ENCODE data around the gene CPA1.
"Not testable (repeated sequence)": the region's sequence is repeated elsewhere in the genome, so short reads cannot be mapped to it uniquely, and the experiment has no call there.

CPA1 gene

DNA sequence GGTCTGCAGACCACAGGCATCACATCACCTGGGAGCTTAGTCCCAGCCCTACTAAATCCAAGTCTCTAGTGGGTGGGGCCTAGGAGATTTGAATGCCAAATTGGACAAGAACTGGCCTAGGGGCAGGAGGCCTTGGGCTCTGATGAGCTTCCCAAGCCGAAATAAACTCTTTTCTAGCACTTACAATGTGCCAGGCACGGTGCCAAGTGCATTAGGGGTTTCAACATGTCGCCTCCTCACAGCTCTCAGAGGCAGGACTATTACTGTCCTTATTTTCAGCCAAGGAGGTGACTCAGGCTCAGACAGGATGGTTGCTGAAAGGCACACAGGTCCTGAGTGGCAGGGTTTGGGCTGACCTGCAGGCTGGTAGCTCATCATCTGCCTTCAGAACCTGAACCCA, 9.2 kb upstream of the CPA1 start:
- DNase-seq (ENCODE audit: low read depth in 2 of 3, low spot score in 2 of 3) = no peak

DNA sequence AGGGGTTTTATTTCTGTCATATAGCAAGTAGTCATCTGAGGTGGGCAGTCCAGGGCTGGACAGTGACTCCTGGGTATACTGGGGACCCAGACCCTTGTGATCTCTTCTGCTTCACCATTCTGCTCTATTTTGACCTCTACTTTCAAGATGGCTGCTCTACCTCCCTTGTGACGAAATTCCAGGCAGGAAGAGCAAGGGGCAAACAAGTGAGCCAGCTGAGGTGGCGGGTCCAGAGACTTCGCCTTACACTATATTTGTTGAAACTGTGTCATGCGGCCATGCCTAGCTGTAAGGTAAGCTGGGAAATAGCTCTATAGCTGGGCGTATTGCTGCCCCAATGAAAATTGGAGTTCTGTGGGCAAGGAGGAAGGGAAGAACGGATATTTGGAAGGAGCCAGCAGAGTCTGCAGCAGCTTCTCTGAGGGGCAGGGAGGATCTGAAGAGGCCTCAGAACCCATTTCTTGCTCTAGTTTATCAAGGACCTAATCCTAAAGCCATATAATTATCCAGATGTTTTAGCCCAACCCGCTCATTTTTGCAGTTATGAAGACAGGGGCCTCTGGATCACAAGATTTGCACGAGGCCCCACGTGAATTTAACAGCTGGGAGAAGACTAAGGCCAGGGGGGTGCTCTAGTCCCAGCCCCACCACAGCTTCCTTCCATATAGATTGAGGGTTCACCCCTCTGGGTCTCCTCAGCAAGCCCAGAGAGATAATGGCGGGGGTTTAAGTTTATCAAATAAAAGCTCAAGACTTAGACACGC, 7.7 kb upstream of the CPA1 start:
- DNase-seq (ENCODE audit: low read depth in 2 of 3, low spot score in 2 of 3) = no peak

DNA sequence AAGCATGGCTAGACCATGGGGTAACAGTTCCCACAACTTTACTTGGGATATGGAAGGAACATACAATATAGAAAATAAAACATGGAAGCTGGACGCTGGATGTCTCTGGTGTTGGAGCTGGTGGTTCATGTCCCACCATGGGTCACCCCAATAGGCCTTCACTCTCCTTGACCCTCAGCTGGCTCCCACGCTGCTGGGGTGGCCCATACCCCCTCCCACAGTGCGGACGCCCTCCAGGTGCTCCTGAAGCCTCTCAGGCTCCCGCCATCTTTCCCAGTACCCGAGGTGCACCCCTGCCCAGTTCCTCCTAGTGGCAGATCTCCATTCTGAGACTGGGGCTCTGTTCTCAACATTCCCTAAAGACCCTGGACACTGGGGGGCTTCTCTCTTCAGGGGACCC, 5.8 kb upstream of the CPA1 start:
- DNase-seq (ENCODE audit: low read depth in 2 of 3, low spot score in 2 of 3) = no peak

DNA sequence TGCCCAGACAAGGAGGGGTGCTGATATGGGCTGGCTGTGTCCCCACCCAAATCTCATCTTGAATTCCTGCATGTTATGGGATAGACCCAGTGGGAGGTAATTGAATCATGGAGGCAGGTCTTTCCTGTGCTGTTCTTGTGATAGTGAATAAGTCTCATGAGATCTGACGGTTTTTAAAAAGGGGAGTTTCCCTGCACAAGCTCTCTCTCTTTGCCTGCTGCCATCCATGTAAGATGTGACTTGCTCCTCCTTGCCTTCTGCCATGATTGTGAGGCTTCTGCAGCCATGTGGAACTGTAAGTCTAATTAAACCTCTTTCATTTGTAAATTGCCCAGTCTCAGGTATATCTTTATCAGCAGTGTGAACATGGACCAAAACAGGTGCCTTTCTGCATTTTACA, 3.8 kb upstream of the CPA1 start:
- not testable (repeated sequence) for DNase-seq (ENCODE audit: low read depth in 2 of 3, low spot score in 2 of 3)

DNA sequence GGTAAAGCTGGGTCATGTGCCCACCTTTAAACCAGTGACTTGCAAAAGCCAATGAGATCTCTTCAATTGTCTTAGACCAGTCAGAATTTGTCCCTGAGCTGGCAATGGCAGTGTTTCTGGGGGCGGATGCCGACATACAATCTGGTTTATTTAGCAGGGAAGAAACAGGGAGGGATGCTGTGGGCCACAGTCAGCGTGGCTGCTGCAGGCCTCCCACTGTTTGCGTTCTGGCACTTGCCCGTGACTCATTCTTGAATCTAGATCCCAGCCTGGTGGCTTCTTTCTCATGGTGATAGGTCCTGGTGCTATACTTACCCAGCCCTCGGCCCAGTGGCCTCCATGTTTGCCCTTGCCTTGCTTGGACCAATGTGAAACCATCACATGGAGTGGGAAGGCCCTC, 3.1 kb upstream of the CPA1 start:
- DNase-seq (ENCODE audit: low read depth in 2 of 3, low spot score in 2 of 3) = no peak

DNA sequence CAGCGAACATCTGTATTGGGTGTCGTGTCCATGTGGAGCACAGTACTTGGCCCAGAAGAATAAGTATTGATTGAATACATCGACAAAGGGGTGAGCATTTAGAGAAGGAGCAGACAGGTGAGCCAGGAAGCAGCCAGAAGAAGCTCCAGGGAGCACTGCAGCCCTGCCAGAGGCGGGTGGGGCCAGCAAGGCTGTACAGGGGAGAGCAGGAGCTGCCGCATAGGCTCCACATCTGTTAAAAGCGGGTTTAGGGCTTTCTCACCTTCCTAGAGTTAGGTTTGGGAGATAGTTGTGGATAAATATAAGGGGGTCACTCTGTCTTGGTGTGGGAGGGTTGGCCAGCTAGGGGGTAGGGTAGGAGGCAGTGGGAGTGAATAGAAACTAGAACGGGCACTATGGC, 1.3 kb upstream of the CPA1 start:
- DNase-seq (ENCODE audit: low read depth in 2 of 3, low spot score in 2 of 3) = no peak

DNA sequence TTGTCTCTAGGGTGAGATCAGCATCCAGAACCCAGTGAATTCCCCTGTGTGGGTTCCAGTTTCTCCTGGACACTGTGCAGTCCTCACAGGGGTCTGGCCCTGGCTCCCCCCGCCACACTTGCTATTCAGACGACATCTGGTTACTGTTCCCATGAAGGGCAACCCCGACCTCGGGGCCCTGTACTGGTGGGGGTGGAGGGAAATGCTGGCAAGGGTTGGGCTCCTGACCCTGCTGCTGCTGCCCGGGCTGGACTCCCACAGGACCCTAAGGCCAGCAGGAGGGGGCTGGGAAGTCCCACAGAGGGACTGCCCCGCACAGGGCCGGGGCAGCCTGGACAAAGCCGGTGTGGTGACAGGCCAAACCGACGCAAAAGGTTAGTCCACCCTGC, 768 bp upstream of the CPA1 start:
- DNase-seq (ENCODE audit: low read depth in 2 of 3, low spot score in 2 of 3) = no peak

DNA sequence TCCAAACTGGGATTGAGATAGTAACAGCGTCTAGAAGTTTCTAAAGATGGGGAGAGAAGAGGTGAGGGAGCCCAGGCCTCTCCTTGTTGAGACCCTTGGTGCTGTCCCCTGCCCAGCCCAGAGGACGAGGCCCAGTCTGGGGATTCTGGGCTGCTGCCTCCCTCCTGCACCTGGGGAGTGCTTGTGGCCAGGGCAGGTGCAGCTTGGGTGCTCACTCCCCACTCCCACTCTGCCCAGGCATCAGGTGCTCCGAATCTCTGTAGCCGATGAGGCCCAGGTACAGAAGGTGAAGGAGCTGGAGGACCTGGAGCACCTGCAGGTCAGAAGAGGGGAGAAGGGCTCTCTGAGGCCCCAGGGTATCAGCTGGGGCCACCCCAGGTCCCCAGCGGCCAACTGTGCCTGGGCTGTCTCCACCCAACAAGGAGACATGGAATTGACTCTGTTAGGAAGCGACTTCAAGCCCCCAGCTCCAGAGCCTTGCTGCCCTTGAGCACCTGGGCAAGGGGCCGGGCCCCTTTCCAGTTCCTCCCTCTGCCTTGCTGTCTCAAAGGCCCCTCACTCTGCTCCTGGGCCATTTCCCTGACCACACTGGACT, 664 bp downstream of the CPA1 start:
- DNase-seq (ENCODE audit: low read depth in 2 of 3, low spot score in 2 of 3) = no peak

DNA sequence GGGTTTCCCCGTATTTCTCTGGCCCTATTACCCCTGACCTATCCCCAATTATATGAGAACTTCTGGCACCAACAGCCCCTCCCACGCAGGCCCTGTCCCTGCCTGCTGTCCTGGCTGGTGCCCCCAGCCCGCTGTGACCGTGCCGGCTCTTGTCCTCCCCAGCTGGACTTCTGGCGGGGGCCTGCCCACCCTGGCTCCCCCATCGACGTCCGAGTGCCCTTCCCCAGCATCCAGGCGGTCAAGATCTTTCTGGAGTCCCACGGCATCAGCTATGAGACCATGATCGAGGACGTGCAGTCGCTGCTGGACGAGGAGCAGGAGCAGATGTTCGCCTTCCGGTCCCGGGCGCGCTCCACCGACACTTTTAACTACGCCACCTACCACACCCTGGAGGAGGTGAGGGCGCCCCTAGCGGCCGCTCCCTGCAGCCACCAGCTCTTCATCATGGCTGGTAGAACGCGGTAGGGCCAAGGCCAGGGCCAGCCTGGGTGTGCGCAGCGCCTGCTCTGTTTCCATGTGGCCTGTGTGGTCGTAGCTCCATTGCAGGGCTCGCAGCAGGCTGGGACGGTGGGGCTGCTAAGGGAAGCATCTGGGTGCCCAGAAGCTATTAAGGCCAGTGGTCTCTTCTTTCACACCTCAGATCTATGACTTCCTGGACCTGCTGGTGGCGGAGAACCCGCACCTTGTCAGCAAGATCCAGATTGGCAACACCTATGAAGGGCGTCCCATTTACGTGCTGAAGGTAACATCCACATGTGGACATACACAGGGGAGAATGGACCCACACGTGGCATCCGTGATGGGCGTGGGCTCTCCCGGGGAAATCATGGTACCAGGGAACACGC, 1.4 kb downstream of the CPA1 start:
- DNase-seq (ENCODE audit: low read depth in 2 of 3, low spot score in 2 of 3) = no peak

DNA sequence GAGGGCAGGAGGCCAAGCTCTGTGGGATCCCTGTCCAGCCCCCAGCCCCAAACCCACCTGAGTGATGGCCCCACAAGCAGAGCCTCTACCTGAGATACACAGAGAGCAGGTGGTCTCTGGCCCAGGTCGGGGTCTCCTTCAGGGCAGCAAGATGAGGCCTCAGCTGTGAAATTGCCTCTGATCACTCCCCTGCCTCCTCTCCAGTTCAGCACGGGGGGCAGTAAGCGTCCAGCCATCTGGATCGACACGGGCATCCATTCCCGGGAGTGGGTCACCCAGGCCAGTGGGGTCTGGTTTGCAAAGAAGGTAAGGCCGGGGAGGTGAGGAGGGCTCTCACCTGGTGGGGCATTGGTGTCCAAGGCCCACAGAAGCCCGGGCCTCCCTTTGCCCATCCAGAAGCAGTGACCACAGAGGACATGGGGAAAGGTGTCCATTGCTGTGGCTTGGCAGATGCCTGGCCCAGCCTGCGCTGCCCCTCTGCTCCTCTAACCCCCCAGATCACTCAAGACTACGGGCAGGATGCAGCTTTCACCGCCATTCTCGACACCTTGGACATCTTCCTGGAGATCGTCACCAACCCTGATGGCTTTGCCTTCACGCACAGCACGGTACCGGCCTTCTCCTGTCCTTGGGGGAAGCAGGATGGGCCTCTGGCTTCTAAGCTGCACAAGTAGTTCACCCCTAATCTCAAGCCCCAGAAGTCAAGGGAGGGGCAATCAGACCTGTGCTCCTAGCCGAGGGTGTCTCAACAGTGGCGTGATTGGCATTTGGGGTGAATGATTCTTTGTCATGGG, 3.1 kb downstream of the CPA1 start:
- no peak for DNase-seq (ENCODE audit: low read depth in 2 of 3, low spot score in 2 of 3)

DNA sequence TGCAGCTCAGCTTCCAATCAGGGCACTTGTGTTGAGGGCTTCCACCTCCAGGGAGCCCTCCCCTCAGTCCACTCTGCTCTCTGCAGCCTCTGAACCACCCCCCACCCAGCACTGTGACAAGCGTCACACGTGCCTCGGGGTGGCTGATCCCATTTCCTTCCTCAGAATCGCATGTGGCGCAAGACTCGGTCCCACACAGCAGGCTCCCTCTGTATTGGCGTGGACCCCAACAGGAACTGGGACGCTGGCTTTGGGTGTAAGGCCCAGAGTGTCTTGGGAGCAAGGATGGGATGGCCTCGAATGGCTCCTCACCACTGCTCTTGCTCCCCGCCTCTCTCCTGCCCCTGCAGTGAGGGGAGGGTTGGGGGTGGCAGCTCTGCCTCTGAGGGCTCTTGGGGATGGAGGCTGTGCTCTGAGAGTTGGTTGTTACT, 4.1 kb downstream of the CPA1 start:
- DNase-seq (ENCODE audit: low read depth in 2 of 3, low spot score in 2 of 3) = no peak

DNA sequence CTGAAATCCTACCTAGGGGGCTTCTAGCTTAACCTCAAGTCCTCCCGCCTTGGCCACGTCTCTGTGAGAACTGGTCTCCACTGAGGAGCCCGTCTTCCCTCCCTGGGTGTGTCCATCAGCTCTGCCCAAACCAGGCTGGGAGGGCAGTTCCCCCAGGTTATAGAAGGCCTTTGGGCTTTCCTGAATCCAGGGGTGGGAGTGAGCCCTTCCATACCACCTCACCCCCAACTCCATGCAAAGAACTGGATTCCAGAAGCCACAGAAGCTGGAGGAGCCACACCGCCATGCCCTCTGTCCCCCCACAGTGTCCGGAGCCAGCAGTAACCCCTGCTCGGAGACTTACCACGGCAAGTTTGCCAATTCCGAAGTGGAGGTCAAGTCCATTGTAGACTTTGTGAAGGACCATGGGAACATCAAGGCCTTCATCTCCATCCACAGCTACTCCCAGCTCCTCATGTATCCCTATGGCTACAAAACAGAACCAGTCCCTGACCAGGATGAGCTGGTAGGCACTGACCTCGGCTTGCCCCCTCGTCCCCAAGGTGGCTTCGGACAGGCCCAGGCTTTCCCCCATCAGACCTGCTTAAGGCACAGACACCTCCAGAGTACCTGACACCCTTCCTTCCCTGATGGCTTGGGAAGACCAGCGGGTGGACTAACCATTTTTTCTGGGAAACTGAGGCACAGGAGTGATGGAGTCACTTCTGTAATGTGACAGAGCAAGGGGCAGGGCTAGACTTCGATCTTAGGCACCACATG, 4.7 kb downstream of the CPA1 start:
- DNase-seq (ENCODE audit: low read depth in 2 of 3, low spot score in 2 of 3) = no peak

DNA sequence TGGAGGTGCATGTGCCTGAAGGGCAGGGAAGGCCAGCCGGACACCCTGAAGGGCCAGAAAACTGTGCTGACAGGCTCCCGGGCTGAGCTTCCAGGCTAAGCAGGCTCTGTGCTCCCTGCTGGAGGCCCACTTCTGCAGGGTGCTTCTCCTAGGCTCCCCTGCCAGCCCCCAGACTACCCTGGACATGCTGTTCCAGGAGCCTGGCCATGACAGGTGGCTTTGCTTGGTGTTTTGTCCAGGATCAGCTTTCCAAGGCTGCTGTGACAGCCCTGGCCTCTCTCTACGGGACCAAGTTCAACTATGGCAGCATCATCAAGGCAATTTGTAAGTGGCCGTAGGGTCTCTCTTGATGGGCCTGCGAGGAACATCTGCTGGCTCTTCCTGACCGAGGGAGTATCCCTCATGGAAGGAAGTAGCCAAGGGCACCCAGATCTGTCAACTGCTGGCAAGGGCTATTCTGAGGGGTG, 5.3 kb downstream of the CPA1 start:
- no peak for DNase-seq (ENCODE audit: low read depth in 2 of 3, low spot score in 2 of 3)

DNA sequence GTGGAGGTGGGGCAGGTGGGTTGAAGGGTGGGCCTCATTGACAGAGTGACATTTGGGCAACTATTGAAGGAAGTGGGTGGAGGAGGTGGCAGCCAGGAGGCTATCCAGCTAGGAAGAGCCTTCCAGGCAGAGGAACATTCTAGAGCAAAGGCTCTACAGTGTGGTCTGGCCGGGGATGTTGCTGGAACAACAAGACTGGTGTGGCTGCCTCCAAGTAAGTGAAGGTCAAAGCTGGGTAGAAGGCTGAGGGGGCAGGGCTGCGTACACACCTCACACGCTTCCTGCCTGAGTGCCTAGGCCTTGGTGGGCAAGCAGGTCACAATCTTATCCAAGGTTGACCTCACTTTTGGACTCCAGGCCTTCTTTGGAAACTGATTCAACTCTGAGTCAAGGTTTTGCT, 6.6 kb downstream of the CPA1 start:
- DNase-seq (ENCODE audit: low read depth in 2 of 3, low spot score in 2 of 3) = no peak

DNA sequence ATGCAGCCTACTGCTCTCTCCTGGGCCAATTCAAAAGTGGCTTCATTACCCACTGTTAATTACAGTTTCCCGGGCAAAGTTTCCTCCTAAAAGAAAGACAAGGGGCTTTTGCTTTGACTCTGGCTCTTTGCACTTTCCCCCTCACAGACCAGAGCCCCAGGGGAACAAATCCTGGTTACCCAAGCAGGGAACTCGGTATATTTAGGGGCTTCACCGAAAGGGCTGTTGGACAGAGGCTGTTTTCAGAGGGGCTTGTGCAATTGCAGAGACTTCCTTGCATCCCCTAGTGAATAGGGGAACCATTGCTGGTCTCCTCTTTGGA, 7.0 kb downstream of the CPA1 start:
- no peak for DNase-seq (ENCODE audit: low read depth in 2 of 3, low spot score in 2 of 3)

DNA sequence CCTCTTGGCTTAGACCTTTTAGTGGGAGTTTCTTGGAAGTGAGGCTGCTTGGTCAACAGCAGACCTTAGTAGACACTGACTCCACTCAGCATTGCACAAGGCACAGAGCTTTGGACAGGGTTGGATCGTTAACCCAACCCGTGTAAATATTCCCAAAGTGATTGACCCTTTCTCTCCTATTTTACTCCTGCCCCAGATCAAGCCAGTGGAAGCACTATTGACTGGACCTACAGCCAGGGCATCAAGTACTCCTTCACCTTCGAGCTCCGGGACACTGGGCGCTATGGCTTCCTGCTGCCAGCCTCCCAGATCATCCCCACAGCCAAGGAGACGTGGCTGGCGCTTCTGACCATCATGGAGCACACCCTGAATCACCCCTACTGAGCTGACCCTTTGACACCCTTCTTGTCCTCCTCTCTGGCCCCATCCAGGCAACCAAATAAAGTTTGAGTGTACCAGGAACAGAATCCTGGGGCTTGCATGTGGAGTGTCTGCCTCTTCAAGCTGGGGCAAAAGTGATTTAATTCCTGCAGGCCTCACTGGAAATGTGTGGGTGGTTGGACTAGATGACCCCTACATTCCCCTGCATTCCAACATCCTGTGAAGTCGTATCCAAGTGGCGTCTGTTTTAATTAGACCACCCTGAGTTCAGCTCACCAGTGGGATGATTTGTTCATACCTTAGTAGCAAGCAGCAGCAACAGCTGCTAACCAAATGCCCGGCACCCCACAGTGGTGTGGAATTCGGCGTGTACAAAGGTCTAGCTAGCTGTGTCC, 7.5 kb downstream of the CPA1 start:
- DNase-seq (ENCODE audit: low read depth in 2 of 3, low spot score in 2 of 3) = no peak

DNA sequence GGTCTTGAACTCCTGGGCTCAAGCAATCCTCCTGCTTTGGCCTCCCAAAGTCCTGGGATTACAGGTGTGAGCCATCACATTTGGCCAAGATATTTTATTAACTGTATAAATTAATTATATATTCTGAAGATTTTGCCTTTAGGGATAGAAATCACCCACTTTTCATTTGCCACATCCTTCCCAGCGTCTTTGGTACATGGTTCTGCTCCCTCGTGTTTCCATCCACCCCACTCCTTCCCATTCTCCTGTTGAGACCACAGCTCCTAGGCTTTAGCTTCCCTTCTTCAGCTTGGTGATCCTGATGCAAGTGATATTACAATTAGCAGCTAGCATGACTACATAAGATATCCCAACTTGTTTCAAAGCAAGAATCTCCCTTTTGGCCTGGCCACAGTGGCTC, 8.4 kb downstream of the CPA1 start:
- no peak for DNase-seq (ENCODE audit: low read depth in 2 of 3, low spot score in 2 of 3)

DNA sequence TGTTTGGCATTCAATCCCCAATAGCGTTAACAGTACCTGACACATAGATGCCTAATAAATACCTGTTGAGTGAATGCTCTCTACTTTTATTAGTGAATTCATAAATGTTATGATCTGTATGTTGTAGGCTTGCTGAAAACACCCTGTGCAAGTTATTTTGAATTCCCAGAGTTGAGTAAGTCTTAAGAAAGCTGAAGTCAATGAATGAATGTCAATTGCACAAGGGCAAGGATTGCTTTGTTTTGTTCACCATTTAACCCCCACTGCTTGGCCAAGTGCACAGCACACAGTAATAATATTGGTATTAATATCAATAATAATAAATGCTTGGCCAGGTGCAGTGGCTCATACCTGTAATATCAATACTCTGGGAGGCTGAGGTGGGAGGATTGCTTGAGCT, 10.2 kb downstream of the CPA1 start:
- DNase-seq (ENCODE audit: low read depth in 2 of 3, low spot score in 2 of 3) = no peak

DNA sequence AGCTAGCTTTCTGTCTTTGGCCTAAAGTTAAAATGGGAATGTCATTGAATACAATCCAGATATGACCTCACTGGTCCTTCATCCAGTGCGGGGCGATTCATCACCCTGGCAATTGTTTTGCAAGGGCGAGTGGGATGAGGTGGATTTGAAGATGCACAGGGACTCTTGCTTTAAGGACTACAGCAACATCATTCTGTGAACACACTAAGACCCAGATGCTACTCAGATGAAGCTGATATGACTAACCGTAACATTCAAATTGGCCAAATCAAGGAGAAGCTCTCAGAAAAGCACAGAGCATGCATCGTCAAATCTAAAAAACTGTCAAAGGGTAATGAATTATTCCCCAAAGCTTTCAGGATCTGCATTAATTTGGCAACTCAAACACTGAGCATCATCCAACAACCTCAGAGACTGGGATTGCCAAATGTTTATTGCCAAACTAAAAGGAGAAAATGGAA, 12.8 kb downstream of the CPA1 start:
- no peak for DNase-seq (ENCODE audit: low read depth in 2 of 3, low spot score in 2 of 3)

DNA sequence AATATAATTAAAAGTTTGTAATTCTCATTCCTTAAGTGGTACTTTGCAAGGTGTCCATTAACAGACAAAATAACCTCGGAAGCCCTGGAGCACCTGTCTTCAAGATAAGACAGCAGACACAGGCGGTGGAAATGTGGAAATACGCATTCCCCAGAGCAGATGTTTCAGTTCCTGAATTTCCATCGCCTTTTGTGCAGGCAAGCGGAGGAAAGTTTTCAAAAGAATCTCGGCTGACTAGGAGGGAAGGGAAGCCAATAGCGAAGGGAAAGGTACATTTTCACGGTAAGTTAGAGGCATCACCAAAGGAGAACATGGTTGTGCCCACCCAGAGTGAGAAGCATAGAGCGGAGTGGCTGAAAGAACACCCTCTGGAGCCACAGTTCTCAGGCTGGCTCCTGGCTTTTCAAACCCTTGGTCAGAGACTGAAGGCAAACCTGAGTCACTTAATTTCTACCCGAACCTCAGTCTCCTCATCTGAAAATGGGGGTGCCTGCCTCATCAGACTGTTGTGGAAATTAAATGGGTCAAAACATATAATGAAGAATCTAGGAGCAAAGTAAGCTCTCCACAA, 13.6 kb downstream of the CPA1 start:
- DNase-seq (ENCODE audit: low read depth in 2 of 3, low spot score in 2 of 3) = no peak
